LNCAP (cell line): Measurements from ENCODE around the gene NRL.

Source experiments
- TF ChIP-seq, protein P1 (sequence below): fragments of 450-650 bp; IDR thresholded peaks from 2 replicates; pipeline ENCODE4 v1.5.1; 2017; ENCODE audit warnings: mild to moderate bottlenecking

The NRL gene

GRCh38 chr14:24055971-24056799, 58.6 kb downstream of the NRL start:
- TF ChIP-seq, protein P1, sequence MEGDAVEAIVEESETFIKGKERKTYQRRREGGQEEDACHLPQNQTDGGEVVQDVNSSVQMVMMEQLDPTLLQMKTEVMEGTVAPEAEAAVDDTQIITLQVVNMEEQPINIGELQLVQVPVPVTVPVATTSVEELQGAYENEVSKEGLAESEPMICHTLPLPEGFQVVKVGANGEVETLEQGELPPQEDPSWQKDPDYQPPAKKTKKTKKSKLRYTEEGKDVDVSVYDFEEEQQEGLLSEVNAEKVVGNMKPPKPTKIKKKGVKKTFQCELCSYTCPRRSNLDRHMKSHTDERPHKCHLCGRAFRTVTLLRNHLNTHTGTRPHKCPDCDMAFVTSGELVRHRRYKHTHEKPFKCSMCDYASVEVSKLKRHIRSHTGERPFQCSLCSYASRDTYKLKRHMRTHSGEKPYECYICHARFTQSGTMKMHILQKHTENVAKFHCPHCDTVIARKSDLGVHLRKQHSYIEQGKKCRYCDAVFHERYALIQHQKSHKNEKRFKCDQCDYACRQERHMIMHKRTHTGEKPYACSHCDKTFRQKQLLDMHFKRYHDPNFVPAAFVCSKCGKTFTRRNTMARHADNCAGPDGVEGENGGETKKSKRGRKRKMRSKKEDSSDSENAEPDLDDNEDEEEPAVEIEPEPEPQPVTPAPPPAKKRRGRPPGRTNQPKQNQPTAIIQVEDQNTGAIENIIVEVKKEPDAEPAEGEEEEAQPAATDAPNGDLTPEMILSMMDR = no peak

DNA sequence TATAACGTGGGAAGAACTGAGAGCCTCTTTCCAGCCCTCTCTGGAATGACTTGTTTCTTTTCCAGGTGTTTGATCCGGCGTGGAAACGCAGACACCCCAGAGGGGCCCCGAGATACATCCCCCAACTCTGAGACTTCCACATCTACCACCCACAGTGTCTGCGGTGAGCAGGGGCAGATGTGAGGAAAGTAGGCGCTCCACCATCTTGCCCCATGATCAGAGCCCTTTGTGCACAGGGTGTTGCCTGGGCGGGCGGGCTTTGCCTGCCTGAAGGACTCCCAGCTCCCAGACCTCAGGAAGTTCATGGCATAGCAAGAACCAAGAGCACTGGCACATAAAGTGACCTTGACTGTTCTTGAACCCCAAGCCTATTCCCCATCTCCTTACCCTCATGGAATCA, 60.1 kb downstream of the NRL start:
- TF ChIP-seq, protein P1 = no peak

- TF ChIP-seq, protein P1 = no peak
Observed at GRCh38 chr14:24054324-24054641, 60.5 kb downstream of the NRL start.

GRCh38 chr14:24053548-24054323, 61.0 kb downstream of the NRL start:
- TF ChIP-seq, protein P1 = no peak

GRCh38 chr14:24052656-24053547, 61.8 kb downstream of the NRL start:
- TF ChIP-seq, protein P1 = no peak

- TF ChIP-seq, protein P1 = no peak
Observed at GRCh38 chr14:24051789-24052655, 62.7 kb downstream of the NRL start, which contains the start of gene CARMIL3. Gene CARMIL3, plus strand, starts transcription at chr14:24052009. Its CDS starts 145 bp downstream, at chr14:24052154.
